ENCODE results near the gene SPTBN2.

SPTBN2 gene

DNA sequence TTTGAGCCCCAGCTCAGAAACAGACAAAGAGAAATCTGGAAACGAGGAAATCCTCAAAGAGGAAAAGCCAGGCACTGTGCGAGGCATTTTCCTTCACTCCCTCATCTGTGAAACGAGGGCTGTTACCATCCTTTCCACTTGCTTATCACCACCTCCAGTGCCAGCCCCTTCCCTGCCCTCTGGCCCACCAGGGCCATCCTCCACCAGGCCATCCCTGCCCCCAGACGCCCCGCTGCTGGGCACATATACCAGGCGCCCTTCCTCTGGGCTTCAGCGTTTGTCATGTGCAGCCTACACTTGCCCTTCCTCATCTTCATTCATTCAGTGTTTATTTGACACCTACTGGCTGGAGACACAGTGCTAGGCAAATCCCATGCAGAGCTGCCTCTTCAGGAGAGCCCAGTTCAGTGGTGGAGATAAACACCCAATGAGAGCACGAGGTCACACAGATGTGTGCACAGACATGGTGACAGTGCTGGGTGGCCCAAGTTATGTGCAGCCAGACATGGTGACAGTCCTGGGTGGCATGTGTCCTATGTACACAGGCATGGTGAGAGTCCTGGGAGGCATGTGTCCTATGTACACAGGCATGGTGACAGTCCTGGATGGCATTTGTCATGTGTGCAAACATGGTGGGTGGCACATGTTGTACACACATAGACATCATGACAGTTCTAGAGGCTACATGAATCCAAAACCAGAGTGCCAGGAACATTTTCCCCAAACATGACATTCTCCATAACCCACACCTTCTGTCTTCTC, 9.7 kb downstream of the SPTBN2 start:
- Mint-ChIP-seq H3K27me3 (ENCODE audit: low read depth, poor library complexity) (no peaks in the 10 kb centered on the region), H3K36me3 (ENCODE audit: low read depth) (peaks cover 18% of the 10 kb centered on the region), H3K27ac (no peak overlapping the region), H3K9me3 (no peaks in the 10 kb centered on the region), H3K4me1 (peaks cover 71% of the 10 kb centered on the region), H3K4me3 (peak overlapping the region; percentile 75)
- DNase-seq: no peak
- TF ChIP-seq, protein P1, sequence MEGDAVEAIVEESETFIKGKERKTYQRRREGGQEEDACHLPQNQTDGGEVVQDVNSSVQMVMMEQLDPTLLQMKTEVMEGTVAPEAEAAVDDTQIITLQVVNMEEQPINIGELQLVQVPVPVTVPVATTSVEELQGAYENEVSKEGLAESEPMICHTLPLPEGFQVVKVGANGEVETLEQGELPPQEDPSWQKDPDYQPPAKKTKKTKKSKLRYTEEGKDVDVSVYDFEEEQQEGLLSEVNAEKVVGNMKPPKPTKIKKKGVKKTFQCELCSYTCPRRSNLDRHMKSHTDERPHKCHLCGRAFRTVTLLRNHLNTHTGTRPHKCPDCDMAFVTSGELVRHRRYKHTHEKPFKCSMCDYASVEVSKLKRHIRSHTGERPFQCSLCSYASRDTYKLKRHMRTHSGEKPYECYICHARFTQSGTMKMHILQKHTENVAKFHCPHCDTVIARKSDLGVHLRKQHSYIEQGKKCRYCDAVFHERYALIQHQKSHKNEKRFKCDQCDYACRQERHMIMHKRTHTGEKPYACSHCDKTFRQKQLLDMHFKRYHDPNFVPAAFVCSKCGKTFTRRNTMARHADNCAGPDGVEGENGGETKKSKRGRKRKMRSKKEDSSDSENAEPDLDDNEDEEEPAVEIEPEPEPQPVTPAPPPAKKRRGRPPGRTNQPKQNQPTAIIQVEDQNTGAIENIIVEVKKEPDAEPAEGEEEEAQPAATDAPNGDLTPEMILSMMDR (IDR thresholded peaks at IDR 0.05): no peak

DNA sequence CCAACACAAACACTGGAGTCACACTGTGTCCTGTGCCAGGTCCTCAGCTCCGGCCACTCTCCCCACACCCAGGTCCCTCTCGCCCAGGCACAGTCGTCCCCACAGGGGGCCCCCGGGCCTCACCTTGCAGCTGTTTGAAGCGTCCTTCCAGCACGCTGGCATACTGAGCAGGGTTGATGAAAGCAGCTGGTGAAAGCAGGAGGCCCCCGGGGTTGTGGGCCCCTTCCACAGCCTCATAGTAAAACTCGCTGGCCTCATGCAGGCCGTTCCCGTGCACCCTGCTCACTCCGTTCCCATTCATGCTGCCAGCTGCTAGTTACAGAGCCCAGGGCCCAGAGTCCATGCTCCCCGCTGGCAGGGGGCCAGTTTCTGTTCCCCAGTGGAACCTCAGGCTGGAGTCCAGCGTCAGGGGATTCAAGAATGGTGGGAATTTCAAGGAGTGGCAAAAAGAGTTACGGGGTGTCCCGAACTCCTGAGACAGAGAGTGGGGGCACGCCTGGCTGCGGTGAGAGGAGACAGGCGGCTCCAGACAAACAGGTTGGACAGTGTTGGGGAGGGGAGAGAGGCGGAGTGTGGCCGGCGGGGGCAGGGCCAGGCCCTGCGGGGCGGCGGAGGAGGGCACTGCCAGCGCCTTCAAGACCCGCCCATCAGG, 10.6 kb downstream of the SPTBN2 start:
- Mint-ChIP-seq H3K4me1 (peaks cover 65% of the 10 kb centered on the region), H3K4me3 (peak overlapping the region; percentile 67), H3K27me3 (ENCODE audit: low read depth, poor library complexity) (peaks cover 3% of the 10 kb centered on the region), H3K27ac (no peak overlapping the region), H3K36me3 (ENCODE audit: low read depth) (peaks cover 26% of the 10 kb centered on the region), H3K9me3 (no peaks in the 10 kb centered on the region)
- no peak for DNase-seq
- TF ChIP-seq, protein P1 (IDR thresholded peaks at IDR 0.05): no peak

DNA sequence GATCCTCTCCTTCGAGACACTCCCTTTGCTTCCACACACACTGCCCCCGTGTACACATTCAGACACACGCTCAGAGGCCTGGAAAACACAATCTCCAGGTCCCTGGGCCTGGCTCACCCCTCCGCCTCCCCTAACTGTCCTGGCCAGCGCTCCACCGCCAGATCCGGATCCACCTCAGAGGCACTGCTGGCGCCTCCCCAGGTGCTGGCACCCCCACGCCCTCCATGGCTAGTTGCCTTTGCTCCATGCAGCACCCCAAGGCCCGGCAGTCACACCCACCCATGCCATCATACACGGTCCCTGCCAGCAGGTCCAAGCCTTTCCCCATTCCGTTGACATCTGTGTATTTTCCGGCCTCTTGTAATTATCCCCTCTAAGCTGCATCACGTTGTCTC, 11.1 kb downstream of the SPTBN2 start:
- TF ChIP-seq, protein P1 (IDR thresholded peaks at IDR 0.05): no peak
- H3K4me1 Mint-ChIP-seq: peaks cover 60% of the 10 kb centered on the region
- peaks cover 30% of the 10 kb centered on the region for H3K36me3 Mint-ChIP-seq (ENCODE audit: low read depth)
- H3K4me3 Mint-ChIP-seq: no peak overlapping the region
- H3K27ac Mint-ChIP-seq: no peak overlapping the region
- peaks cover 5% of the 10 kb centered on the region for H3K27me3 Mint-ChIP-seq (ENCODE audit: low read depth, poor library complexity)
- DNase-seq: no peak
- no peaks in the 10 kb centered on the region for H3K9me3 Mint-ChIP-seq

DNA sequence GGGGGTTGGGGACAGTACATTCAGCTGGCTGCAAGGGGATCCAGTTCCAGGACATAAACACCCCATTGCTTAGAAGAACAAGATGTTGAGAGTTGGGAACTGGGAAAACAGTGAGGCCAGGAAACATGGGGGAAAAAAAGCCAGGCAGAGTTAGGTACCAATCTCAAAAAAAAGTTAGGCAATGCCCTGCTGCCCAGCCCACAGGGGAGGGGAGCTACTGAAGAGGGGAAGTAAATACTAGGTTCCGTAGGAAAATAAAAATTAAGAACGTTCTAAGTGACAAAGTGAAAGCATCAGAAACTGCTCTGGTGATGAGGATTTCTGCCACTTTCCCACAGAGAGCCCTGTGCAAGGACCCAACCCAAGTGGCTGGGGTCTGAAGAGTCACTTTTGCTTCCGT, 12.0 kb downstream of the SPTBN2 start:
- H3K27me3 Mint-ChIP-seq (ENCODE audit: low read depth, poor library complexity): peaks cover 5% of the 10 kb centered on the region
- TF ChIP-seq, protein P1 (IDR thresholded peaks at IDR 0.05): no peak
- H3K4me3 Mint-ChIP-seq: no peak overlapping the region
- H3K36me3 Mint-ChIP-seq (ENCODE audit: low read depth): peaks cover 30% of the 10 kb centered on the region
- no peak for DNase-seq
- H3K27ac Mint-ChIP-seq: no peak overlapping the region
- no peaks in the 10 kb centered on the region for H3K9me3 Mint-ChIP-seq
- peaks cover 55% of the 10 kb centered on the region for H3K4me1 Mint-ChIP-seq

DNA sequence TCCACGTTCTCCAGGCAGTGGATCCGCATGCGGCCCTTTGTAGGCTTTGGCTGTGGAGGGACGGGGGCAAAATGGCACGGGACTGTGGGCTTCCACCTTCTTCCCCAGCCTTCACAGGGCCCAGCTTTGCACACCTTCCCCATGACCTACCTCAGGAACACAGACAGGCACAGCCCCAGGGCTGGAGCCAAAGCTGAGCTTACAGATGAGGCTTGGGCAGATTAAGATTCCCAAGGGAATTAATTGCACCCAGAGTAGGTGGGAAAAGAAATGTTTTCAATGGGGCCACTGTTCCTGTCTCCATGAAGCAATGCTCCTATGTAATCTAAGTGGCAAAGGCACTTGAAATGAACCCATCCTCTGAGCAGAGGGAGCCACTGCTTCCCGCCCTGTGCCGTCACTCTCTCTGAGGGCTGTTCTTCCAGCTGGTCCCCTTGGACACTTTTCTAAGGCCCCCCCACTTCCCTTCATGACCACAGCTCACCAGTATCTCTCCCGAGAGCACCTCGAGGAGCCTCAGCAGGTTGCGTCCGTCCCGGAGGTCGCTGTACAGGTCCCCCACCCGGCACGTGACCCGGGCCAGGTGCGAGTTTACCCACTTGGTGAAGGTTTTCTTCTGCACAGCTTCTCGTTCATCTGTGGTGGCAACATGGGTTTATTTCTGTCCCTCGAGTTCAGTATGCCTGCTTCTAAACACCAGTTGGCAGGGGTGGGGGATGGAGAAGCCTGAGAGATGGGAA, 13.5 kb downstream of the SPTBN2 start:
- TF ChIP-seq, protein P1 (IDR thresholded peaks at IDR 0.05): no peak
- no peak overlapping the region for H3K4me3 Mint-ChIP-seq
- H3K36me3 Mint-ChIP-seq (ENCODE audit: low read depth): peaks cover 40% of the 10 kb centered on the region
- H3K9me3 Mint-ChIP-seq: no peaks in the 10 kb centered on the region
- H3K4me1 Mint-ChIP-seq: peaks cover 40% of the 10 kb centered on the region
- H3K27me3 Mint-ChIP-seq (ENCODE audit: low read depth, poor library complexity): peaks cover 5% of the 10 kb centered on the region
- H3K27ac Mint-ChIP-seq: no peak overlapping the region
- no peak for DNase-seq
